Measurements from ENCODE around the gene DDC. TPM values are rescaled to one million over a fixed set of nuclear protein-coding genes. Genes with fewer than 3 reads are reported as not detected.
"Not testable (repeated sequence)": the region's sequence is repeated elsewhere in the genome, so short reads cannot be mapped to it uniquely, and the experiment has no call there.

DDC gene
- polyA plus RNA-seq, 3 donors from 2014 or later = not detected

DNA sequence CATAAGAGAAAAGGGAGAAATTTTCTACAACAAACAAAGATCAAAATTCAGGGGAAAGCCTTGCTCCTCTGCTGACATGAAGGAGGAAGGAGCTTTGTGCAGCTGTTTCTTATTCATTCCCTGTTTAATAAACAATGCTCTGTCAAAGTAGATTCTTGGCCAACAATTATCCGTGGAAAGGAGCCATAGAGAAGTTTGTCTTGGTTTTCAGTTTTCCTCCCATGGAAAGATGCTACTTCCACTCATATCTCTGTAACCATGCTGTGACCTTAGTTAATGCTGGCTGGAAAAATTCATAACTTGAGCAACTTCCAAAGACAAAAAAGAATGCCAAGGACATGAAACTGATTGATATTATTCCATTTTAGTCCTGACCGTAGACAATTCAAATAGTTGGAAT is 8.1 kb downstream of the DDC start:
- Mint-ChIP-seq H3K36me3 (no peaks in the 10 kb centered on the region), H3K4me1 (no peaks in the 10 kb centered on the region), H3K27me3 (ENCODE audit: low read depth in 3 of 3) (peaks cover 4 to 11% (median 7%) of the 10 kb centered on the region in 3 donors), H3K9me3 (no peaks in the 10 kb centered on the region), H3K27ac (no peak overlapping the region), H3K4me3 (no peak overlapping the region)
- no peak for DNase-seq

DNA sequence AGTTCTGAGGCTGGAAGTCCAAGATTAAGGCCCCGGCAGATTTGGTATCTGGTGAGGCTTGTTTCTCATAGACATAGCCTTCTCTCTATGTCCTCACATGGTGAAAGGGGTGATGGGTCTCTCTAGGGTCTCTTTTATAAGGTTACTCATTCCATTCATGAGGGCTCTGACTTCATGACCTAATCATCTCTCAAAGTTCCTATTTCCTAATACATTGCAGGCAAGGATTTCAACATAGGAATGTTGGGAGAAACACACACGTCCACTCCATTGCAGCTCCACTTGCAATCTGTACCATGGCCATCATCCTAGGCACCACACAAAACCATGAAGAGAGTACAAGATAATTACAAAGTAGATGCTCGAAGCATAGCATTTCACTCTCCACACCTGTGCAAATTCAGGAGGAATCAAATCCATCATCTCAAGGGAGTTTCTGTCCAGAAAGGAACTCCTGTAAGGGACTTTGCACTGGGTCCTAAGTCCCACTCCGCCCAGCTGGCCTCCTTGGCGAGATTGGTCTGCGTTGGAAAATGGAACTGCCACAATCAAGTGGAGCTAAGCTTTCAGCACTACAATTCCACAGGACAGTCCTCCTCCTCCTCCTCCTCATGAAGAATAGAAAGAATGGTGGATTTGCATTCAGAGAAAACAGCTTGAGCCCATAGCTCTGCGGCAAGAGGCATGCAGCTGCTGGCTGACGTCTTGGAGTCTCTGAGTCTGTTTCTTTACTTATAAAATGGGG is 8.8 kb downstream of the DDC start:
- H3K36me3 Mint-ChIP-seq = no peaks in the 10 kb centered on the region
- H3K27ac Mint-ChIP-seq = no peak overlapping the region
- H3K27me3 Mint-ChIP-seq (ENCODE audit: low read depth in 3 of 3) = peaks cover 2 to 11% (median 7%) of the 10 kb centered on the region in 3 donors
- no peak overlapping the region for H3K4me3 Mint-ChIP-seq
- no peak for DNase-seq
- H3K4me1 Mint-ChIP-seq = no peaks in the 10 kb centered on the region
- no peaks in the 10 kb centered on the region for H3K9me3 Mint-ChIP-seq

GRCh38 chr7:50555594-50556140 is 9.5 kb downstream of the DDC start:
- H3K4me3 Mint-ChIP-seq = no peak overlapping the region
- H3K36me3 Mint-ChIP-seq = no peaks in the 10 kb centered on the region
- peaks cover 2 to 11% (median 7%) of the 10 kb centered on the region in 3 donors for H3K27me3 Mint-ChIP-seq (ENCODE audit: low read depth in 3 of 3)

DNA sequence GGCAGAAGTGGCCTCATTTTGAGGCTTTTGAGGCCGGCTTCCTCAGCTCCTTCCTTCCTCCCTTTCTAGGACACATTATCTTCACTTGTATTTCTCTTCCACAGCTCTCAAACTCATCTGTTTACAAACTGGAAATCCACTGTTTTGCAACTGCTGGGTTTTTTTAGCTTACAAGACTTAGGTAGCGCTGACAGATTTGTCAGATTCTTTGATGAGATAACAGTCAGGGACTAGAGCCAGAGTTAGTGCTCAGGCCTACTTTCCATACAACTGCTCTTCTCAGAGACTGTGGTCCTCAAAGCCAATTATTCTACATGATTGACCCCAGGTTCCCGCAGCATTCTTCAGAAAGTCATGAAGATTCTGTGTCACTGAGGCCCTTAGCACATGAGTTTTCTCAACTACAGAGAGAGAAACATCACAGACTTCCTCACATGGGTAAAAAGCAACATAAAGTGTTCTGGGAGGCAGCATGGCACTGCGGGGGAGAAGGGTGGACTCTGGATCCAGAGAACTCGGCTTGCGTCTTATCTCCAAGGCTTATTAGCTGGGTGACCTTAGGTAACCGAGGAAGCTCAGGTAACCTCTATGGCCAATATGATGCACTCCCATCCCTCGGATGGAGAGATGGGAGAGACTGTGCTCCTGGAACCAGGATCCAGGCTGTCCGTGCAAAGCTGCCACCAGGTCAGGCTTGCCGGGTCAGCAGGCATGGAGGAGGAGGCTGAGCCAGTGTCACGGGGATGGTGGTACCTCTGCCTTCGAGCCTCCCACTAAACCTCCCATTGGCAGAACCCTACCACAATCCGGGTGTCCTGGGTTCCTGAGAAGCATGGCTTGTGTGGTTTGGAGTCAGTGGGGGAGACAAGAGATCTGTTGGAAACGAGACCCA is 10.5 kb downstream of the DDC start:
- Mint-ChIP-seq H3K27me3 (ENCODE audit: low read depth in 3 of 3) (peaks cover 2 to 9% (median 7%) of the 10 kb centered on the region in 3 donors), H3K27ac (no peak overlapping the region), H3K9me3 (no peaks in the 10 kb centered on the region), H3K36me3 (no peaks in the 10 kb centered on the region), H3K4me3 (no peak overlapping the region), H3K4me1 (no peaks in the 10 kb centered on the region)
- DNase-seq = no peak

More at GRCh38 chr7:50555594-50556140, 9.5 kb downstream of the DDC start:
- Mint-ChIP-seq H3K27ac (no peak overlapping the region), H3K4me1 (no peaks in the 10 kb centered on the region), H3K9me3 (no peaks in the 10 kb centered on the region)
- DNase-seq = no peak

- Mint-ChIP-seq H3K4me1 (no peaks in the 10 kb centered on the region), H3K27me3 (ENCODE audit: low read depth in 3 of 3) (peaks cover 2 to 8% (median 6%) of the 10 kb centered on the region in 3 donors)
Observed at GRCh38 chr7:50553973-50554372, 11.2 kb downstream of the DDC start.

DNA sequence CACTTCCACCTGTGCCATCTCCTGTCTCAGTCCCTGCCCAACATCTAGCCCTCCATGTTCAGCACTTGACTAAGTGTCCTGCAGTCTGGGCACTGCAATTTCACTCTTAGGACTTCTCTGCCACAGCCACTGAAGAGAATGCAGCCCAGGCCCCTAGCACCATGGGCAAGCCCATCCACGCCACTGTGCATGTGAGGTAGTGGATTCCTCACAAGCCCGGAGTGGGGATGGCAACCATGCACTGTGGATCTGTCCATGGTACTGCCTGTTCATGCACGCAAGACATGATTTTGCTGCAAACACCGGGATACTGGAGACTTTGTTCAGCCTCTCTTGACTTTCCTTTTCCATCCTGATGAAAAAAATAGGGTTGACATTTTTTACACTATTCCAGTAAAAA is 12.3 kb downstream of the DDC start:
- Mint-ChIP-seq H3K4me1 (no peaks in the 10 kb centered on the region), H3K4me3 (no peak overlapping the region), H3K36me3 (no peaks in the 10 kb centered on the region), H3K27ac (no peak overlapping the region), H3K27me3 (ENCODE audit: low read depth in 3 of 3) (peaks cover 2 to 4% (median 3%) of the 10 kb centered on the region in 3 donors), H3K9me3 (no peaks in the 10 kb centered on the region)
- no peak for DNase-seq

More at GRCh38 chr7:50553973-50554372, 11.2 kb downstream of the DDC start:
- H3K9me3 Mint-ChIP-seq = no peaks in the 10 kb centered on the region
- no peak overlapping the region for H3K27ac Mint-ChIP-seq
- no peak for DNase-seq
- H3K36me3 Mint-ChIP-seq = no peaks in the 10 kb centered on the region
- H3K4me3 Mint-ChIP-seq = no peak overlapping the region

- DNase-seq = no peak
- H3K4me3 Mint-ChIP-seq = no peak overlapping the region
- H3K27ac Mint-ChIP-seq = no peak overlapping the region
- H3K9me3 Mint-ChIP-seq = no peaks in the 10 kb centered on the region
- no peaks in the 10 kb centered on the region for H3K4me1 Mint-ChIP-seq
- H3K27me3 Mint-ChIP-seq (ENCODE audit: low read depth in 3 of 3) = peaks cover 2 to 4% (median 2%) of the 10 kb centered on the region in 3 donors
- no peaks in the 10 kb centered on the region for H3K36me3 Mint-ChIP-seq
Observed at GRCh38 chr7:50552139-50552538, 13.1 kb downstream of the DDC start.

DNA sequence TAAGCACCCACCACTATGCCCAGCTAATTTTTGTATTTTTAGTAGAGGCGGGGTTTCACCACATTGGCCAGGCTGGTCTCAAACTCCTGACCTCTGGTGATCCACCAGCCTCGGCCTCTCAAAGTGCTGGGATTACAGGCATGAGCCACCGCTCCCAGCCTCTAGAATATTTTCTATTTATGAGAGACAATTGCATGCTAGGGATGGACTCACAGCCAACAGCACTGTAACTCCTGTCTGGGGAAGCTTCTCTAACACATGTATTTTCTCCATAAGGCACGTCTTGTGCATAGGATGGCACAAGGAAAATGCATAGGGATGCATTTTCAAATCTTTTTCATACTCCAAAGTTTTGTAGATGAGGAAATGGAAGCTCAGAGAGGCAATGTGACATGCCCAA is 19.6 kb downstream of the DDC start:
- not testable (repeated sequence) for H3K27ac Mint-ChIP-seq; H3K4me3 Mint-ChIP-seq; H3K9me3 Mint-ChIP-seq; H3K36me3 Mint-ChIP-seq; DNase-seq; H3K4me1 Mint-ChIP-seq; H3K27me3 Mint-ChIP-seq (ENCODE audit: low read depth in 3 of 3)

GRCh38 chr7:50544992-50545391 is 20.2 kb downstream of the DDC start:
- Mint-ChIP-seq H3K27ac (no peak overlapping the region), H3K9me3 (no peaks in the 10 kb centered on the region), H3K36me3 (no peaks in the 10 kb centered on the region), H3K27me3 (ENCODE audit: low read depth in 3 of 3) (peaks cover 2 to 5% (median 3%) of the 10 kb centered on the region in 3 donors), H3K4me3 (no peak overlapping the region), H3K4me1 (no peaks in the 10 kb centered on the region)
- DNase-seq = no peak

DNA sequence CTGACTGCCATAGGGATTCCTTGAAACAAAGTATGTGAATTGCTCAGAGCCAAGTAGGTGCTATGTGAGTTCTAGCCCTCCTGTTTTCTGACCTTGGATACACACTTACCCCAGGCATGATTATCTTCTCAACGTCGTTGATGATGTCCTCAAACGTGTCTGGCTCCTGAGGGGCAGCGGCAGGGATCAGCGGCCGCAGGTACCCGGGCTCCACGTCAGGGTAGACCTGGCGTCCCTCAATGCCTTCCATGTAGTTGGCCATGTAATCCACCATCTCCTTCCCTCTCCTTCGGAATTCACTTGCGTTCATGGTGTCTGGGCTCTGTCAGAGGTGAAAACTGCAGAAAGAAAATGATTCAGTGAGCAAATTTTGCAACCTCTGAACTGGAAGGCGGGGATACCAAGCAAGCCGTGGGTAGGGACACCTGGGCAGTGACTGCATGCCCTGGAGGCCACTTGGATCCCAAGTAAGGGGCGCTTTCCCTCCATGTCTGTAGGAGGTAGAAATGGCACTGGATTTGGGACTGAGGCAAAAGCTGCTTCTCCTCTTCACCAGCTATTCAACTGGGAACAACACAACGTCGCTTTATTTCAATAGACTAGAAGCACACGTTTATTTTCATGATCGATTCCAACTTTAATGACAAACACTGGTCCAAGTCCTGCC is 21.3 kb downstream of the DDC start:
- no peak for DNase-seq
- no peak overlapping the region for H3K27ac Mint-ChIP-seq
- H3K36me3 Mint-ChIP-seq = no peaks in the 10 kb centered on the region
- peaks cover 0 to 5% (median 3%) of the 10 kb centered on the region in 3 donors for H3K27me3 Mint-ChIP-seq (ENCODE audit: low read depth in 3 of 3)
- no peak overlapping the region for H3K4me3 Mint-ChIP-seq
- H3K9me3 Mint-ChIP-seq = no peaks in the 10 kb centered on the region
- no peaks in the 10 kb centered on the region for H3K4me1 Mint-ChIP-seq

GRCh38 chr7:50542132-50542531 is 23.1 kb downstream of the DDC start:
- no peaks in the 10 kb centered on the region for H3K9me3 Mint-ChIP-seq
- H3K27ac Mint-ChIP-seq = no peak overlapping the region
- no peaks in the 10 kb centered on the region for H3K4me1 Mint-ChIP-seq
- no peak overlapping the region for H3K4me3 Mint-ChIP-seq
- peaks cover 0 to 4% (median 3%) of the 10 kb centered on the region in 3 donors for H3K27me3 Mint-ChIP-seq (ENCODE audit: low read depth in 3 of 3)
- no peak for DNase-seq
- no peaks in the 10 kb centered on the region for H3K36me3 Mint-ChIP-seq

- peaks cover 0 to 3% (median 0%) of the 10 kb centered on the region in 3 donors for H3K27me3 Mint-ChIP-seq (ENCODE audit: low read depth in 3 of 3)
- H3K4me3 Mint-ChIP-seq = no peak overlapping the region
- no peaks in the 10 kb centered on the region for H3K4me1 Mint-ChIP-seq
- no peak overlapping the region for H3K27ac Mint-ChIP-seq
- DNase-seq = no peak
- H3K9me3 Mint-ChIP-seq = no peaks in the 10 kb centered on the region
- no peaks in the 10 kb centered on the region for H3K36me3 Mint-ChIP-seq
Observed at GRCh38 chr7:50540785-50541579, 24.2 kb downstream of the DDC start.

DNA sequence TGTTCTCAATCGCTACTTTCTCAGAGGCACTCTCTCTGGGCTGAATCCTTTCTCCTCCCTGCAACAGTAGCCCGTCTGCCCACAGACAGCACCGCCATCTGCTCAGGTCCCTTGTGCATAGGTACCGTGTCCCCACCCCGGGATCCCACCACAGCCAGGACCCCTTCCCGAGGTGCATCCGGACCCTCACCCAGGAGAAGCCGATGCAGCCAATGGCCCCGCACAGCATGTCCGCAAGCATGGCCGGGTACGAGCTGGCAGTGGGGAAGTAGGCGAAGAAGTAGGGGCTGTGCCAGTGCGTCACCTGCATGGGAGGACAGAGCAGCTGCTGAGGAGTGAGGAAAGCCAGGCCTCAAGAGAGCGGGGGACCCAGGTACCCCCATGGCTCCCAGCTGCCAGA is 25.5 kb downstream of the DDC start:
- Mint-ChIP-seq H3K4me1 (no peaks in the 10 kb centered on the region), H3K9me3 (no peaks in the 10 kb centered on the region), H3K36me3 (no peaks in the 10 kb centered on the region), H3K27ac (no peak overlapping the region), H3K27me3 (ENCODE audit: low read depth in 3 of 3) (no peaks in the 10 kb centered on the region), H3K4me3 (no peak overlapping the region)
- DNase-seq = no peak
